Amniotic stem cell (primary cell): ENCODE data around the gene ADD1.
"Not testable (repeated sequence)": the region's sequence is repeated elsewhere in the genome, so short reads cannot be mapped to it uniquely, and the experiment has no call there.

Experiments used
- DNase-seq: peaks from one replicate; lab custom pipeline; 2025; lab: John Stamatoyannopoulos, UW

ADD1 gene

GRCh38 chr4:2886161-2886560, 42.5 kb downstream of the ADD1 start:
- no peak for DNase-seq

GRCh38 chr4:2886622-2887021, 43.0 kb downstream of the ADD1 start:
- DNase-seq: no peak

GRCh38 chr4:2887343-2887742, 43.7 kb downstream of the ADD1 start:
- DNase-seq: no peak

- DNase-seq: no peak
Measured at GRCh38 chr4:2888886-2889285, 45.2 kb downstream of the ADD1 start.

GRCh38 chr4:2891294-2891693, 47.6 kb downstream of the ADD1 start:
- DNase-seq: peak; percentile 13

GRCh38 chr4:2893772-2894171, 50.1 kb downstream of the ADD1 start:
- no peak for DNase-seq

GRCh38 chr4:2898001-2898400, 54.4 kb downstream of the ADD1 start:
- no peak for DNase-seq

GRCh38 chr4:2900741-2901140, 57.1 kb downstream of the ADD1 start:
- DNase-seq: no peak

- no peak for DNase-seq
Measured at GRCh38 chr4:2901186-2901585, 57.5 kb downstream of the ADD1 start.

- DNase-seq: no peak
Measured at GRCh38 chr4:2902126-2902525, 58.5 kb downstream of the ADD1 start.

GRCh38 chr4:2905544-2905943, 61.9 kb downstream of the ADD1 start:
- DNase-seq: no peak

GRCh38 chr4:2906218-2906617, 62.6 kb downstream of the ADD1 start:
- DNase-seq: no peak

GRCh38 chr4:2907226-2907625, 63.6 kb downstream of the ADD1 start:
- DNase-seq: no peak

GRCh38 chr4:2907706-2908293, 64.2 kb downstream of the ADD1 start:
- no peak for DNase-seq

- no peak for DNase-seq
Measured at GRCh38 chr4:2908686-2909085, 65.0 kb downstream of the ADD1 start.

- no peak for DNase-seq
Measured at GRCh38 chr4:2909583-2909982, 65.9 kb downstream of the ADD1 start.

GRCh38 chr4:2910409-2910808, 66.8 kb downstream of the ADD1 start:
- DNase-seq: no peak

GRCh38 chr4:2911868-2912267, 68.2 kb downstream of the ADD1 start:
- no peak for DNase-seq

- no peak for DNase-seq
Measured at GRCh38 chr4:2913168-2913567, 69.5 kb downstream of the ADD1 start.

- no peak for DNase-seq
Measured at GRCh38 chr4:2914256-2915126, 70.8 kb downstream of the ADD1 start.

- no peak for DNase-seq
Measured at GRCh38 chr4:2915789-2916188, 72.1 kb downstream of the ADD1 start.

GRCh38 chr4:2916696-2917095, 73.1 kb downstream of the ADD1 start:
- DNase-seq: not testable (repeated sequence)

- DNase-seq: not testable (repeated sequence)
Measured at GRCh38 chr4:2918300-2918699, 74.7 kb downstream of the ADD1 start.

GRCh38 chr4:2918714-2919113, 75.1 kb downstream of the ADD1 start:
- not testable (repeated sequence) for DNase-seq
